Vagina (tissue), 2 donors: ENCODE results near the gene SPATA9.

ENCODE experiments used
- CTCF ChIP-seq, 3 experiments: fragments of 450-650 bp in 2 of 3; fragments of 200-600 bp in 1 of 3; sonication (generic) in 1 of 3; IDR thresholded peaks; one replicate each; pipeline ENCODE4 v1.5.1; 2017 to 2019; ENCODE audit warnings: antibody characterized with exemption in 3 of 3, mild to moderate bottlenecking in 2 of 3, moderate library complexity in 2 of 3
- POLR2A ChIP-seq, 2 donors: fragments of 450-650 bp; IDR thresholded peaks; one replicate each; pipeline ENCODE4 v1.6.1; 2017; ENCODE audit warnings: antibody characterized with exemption in 2 of 2, mild to moderate bottlenecking in 2 of 2, moderate library complexity in 2 of 2

- TF ChIP-seq CTCF (IDR thresholded peaks at IDR 0.05) (no peak), POLR2A (IDR thresholded peaks at IDR 0.05) (no peak)
Observed at GRCh38 chr5:95717439-95717838, 34.6 kb upstream of the SPATA9 start.
